ENCODE data around the gene MTNR1B.

GRCh38 chr11:92967867-92968266, 1.6 kb upstream of the MTNR1B start:
- TF ChIP-seq NFXL1 (IDR thresholded peaks at IDR 0.05; ENCODE audit: borderline replicate concordance) (no peak), EZH2 (IDR thresholded peaks at IDR 0.05; ENCODE audit: borderline replicate concordance, control insufficient read depth, low read depth, low read length) (no peak), MXI1 (IDR thresholded peaks at IDR 0.05; ENCODE audit: low read depth, low read length) (no peak), POLR2AphosphoS5 (IDR thresholded peaks at IDR 0.05; ENCODE audit: low read length) (no peak), RFX5 (IDR thresholded peaks at IDR 0.05; ENCODE audit: low read depth, low read length) (no peak), ZNF274 (IDR thresholded peaks at IDR 0.05; ENCODE audit: insufficient read depth, insufficient read length) (no peak), BMI1 (IDR thresholded peaks at IDR 0.05; ENCODE audit: borderline replicate concordance) (no peak), TARDBP (IDR thresholded peaks at IDR 0.05; ENCODE audit: borderline replicate concordance) (no peak), NFIC (IDR thresholded peaks at IDR 0.05; ENCODE audit: low read depth, low read length) (no peak), E2F4 (IDR thresholded peaks at IDR 0.05; ENCODE audit: low read depth, low read length) (no peak)
- TF ChIP-seq, protein P1, sequence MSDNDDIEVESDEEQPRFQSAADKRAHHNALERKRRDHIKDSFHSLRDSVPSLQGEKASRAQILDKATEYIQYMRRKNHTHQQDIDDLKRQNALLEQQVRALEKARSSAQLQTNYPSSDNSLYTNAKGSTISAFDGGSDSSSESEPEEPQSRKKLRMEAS (IDR thresholded peaks at IDR 0.05; ENCODE audit: low read depth, low read length) = no peak
